PC-9 (cell line): ENCODE data around the gene PCDH9.

Experiments used
- CTCF ChIP-seq: fragments of 200-600 bp; sonication (generic); conservative IDR thresholded peaks from 2 replicates; pipeline ENCODE4 v1.6.1; 2017; ENCODE audit warnings: mixed run types, antibody characterized with exemption, mild to moderate bottlenecking, moderate library complexity
- EZH2 ChIP-seq: fragments of 200-600 bp; sonication (generic); IDR thresholded peaks from 2 replicates; pipeline ENCODE4 v1.8.0; 2017; ENCODE audit warnings: antibody characterized with exemption, low read depth

GRCh38 chr13:66811455-66811854, 418.7 kb downstream of the PCDH9 start:
- TF ChIP-seq CTCF, result no peak
- no peak for TF ChIP-seq EZH2
